H7 (cell line): ENCODE results near the gene BRINP1. TPM values are rescaled to one million over a fixed set of nuclear protein-coding genes. Genes with fewer than 3 reads are reported as not detected.

Experiments used
- DNase-seq: peaks from one replicate; pipeline ENCODE4 v3.0.0; 2012
- H3K27me3 ChIP-seq: 2 replicates; pipeline ENCODE4 v1.6.0; 2011; ENCODE audit warnings: mild to moderate bottlenecking, low read length; ENCODE audit not compliant: control insufficient read depth, insufficient read depth
- H3K36me3 ChIP-seq: replicated peaks from 2 replicates; pipeline ENCODE4 v1.5.1; 2011; ENCODE audit warnings: low read length; ENCODE audit not compliant: control insufficient read depth, insufficient read depth
- H3K4me3 ChIP-seq: 2 replicates; pipeline ENCODE4 v1.5.1; 2011; ENCODE audit warnings: low read depth, mild to moderate bottlenecking, control low read depth, low read length, moderate library complexity; ENCODE audit not compliant: insufficient read depth
- total RNA-seq: library from RNA; depleted of rRNA; stranded (reverse); fragments of >200 nt; shearing (Covaris generic); gene quantifications from 2 replicates; pipeline ENCODE4 v1.2.3, GENCODE V29; 2014; rRNA removed

BRINP1 gene, protein sequence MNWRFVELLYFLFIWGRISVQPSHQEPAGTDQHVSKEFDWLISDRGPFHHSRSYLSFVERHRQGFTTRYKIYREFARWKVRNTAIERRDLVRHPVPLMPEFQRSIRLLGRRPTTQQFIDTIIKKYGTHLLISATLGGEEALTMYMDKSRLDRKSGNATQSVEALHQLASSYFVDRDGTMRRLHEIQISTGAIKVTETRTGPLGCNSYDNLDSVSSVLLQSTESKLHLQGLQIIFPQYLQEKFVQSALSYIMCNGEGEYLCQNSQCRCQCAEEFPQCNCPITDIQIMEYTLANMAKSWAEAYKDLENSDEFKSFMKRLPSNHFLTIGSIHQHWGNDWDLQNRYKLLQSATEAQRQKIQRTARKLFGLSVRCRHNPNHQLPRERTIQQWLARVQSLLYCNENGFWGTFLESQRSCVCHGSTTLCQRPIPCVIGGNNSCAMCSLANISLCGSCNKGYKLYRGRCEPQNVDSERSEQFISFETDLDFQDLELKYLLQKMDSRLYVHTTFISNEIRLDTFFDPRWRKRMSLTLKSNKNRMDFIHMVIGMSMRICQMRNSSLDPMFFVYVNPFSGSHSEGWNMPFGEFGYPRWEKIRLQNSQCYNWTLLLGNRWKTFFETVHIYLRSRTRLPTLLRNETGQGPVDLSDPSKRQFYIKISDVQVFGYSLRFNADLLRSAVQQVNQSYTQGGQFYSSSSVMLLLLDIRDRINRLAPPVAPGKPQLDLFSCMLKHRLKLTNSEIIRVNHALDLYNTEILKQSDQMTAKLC
- total RNA-seq = 14.4 and 15.7 TPM in 2 replicates

GRCh38 chr9:119368681-119369581 is at the start of gene BRINP1:
Gene BRINP1 (minus strand): TSS chr9:119369435. CDS start chr9:119313355, 56,080 bp downstream.
- Histone ChIP-seq H3K27me3 (peaks cover 28% of the 10 kb centered on the region), H3K4me3 (peak within 1 kb of the TSS; percentile 94), H3K36me3 (no peaks in the 10 kb centered on the region)
- peak; percentile 92 for DNase-seq

DNA sequence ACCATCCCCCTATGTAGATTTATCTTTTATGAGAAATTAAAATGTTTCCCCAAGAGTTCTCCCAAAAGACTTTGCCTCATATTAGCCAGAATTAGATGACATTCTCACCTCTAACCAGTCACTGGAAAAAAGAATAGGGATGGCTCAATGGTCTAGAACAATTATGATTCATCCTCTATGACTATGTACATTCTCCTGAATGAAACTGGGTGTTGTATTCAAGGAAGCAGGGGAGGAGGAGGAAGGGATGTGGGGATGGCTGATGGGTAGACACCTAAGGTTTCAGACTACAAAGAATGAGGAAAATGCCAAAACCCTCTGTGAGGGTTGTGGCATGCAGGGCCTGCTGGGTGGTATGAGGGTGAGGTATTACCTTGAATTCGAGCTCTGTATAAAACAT is 49.5 kb upstream of the BRINP1 start:
- H3K36me3 ChIP-seq = no peaks in the 10 kb centered on the region
- no peak overlapping the region for H3K4me3 ChIP-seq
- no peaks in the 10 kb centered on the region for H3K27me3 ChIP-seq
- DNase-seq = no peak

DNA sequence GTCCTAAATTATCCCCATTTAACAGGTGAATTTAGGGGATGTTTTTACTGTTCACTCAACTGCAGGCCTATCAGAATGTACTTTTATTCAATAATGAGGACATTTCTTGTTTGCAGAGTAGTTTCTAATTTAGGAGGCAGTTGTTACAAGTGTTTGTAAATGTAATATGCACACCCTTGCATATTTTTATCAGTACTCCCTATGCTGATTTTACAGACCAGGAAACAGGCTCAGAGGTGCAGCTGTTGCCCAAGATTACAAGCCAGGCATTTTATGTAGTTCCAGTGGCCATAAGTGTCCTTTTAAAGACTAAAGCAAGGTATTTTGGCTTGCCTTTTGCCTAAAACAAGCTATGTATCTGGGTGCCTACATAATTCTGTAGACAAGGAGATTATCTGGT is 47.6 kb upstream of the BRINP1 start:
- Histone ChIP-seq H3K27me3 (no peaks in the 10 kb centered on the region), H3K4me3 (no peak overlapping the region), H3K36me3 (no peaks in the 10 kb centered on the region)
- no peak for DNase-seq

- peak; percentile 3 for DNase-seq
- H3K27me3 ChIP-seq = no peaks in the 10 kb centered on the region
Observed at GRCh38 chr9:119412399-119412798, 43.2 kb upstream of the BRINP1 start.

DNA sequence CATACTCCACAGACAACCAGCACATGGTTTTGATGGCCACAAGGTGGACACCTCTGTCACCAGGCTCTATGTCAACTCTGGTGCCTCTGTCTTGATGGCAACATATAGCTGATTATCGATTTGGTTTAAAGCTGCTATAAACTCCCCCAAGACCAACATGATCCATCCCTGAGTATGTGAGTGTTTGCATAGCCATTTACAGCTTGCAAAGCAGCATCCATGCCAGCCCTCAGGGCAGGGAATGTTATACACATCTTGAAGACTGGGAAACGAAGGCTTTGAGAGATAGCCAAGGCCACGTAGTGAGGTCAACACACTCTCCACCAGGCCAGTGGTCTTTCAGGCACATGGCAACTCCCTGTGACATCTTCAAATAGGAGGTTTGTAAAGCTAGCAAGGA is 40.3 kb upstream of the BRINP1 start:
- no peak for DNase-seq
- Histone ChIP-seq H3K27me3 (no peaks in the 10 kb centered on the region), H3K36me3 (no peaks in the 10 kb centered on the region), H3K4me3 (no peak overlapping the region)

More at GRCh38 chr9:119412399-119412798, 43.2 kb upstream of the BRINP1 start:
- Histone ChIP-seq H3K4me3 (no peak overlapping the region), H3K36me3 (no peaks in the 10 kb centered on the region)

DNA sequence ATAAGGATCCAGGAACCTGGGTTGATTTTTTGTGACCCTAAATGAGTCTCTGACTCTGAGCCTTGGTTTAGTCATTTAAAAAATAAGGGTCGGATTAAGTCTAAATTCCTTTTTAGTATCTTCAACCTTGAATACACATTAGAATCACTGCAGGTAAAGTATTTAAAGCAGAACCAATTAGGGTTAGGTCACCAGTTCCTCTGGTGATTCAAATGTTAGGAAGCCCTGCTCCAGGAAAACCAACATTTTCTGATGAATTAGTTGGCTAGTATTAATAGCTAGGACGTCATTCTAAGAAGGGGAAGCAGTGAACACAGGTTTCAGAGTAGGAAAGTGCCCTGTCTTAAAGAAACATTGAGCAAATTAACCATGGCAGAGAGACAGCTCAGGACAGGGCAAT is 31.4 kb upstream of the BRINP1 start:
- H3K36me3 ChIP-seq = no peaks in the 10 kb centered on the region
- no peak overlapping the region for H3K4me3 ChIP-seq
- DNase-seq = no peak
- no peaks in the 10 kb centered on the region for H3K27me3 ChIP-seq

GRCh38 chr9:119398350-119398749 is 29.1 kb upstream of the BRINP1 start:
- no peak for DNase-seq
- Histone ChIP-seq H3K27me3 (no peaks in the 10 kb centered on the region), H3K4me3 (no peak overlapping the region), H3K36me3 (no peaks in the 10 kb centered on the region)

DNA sequence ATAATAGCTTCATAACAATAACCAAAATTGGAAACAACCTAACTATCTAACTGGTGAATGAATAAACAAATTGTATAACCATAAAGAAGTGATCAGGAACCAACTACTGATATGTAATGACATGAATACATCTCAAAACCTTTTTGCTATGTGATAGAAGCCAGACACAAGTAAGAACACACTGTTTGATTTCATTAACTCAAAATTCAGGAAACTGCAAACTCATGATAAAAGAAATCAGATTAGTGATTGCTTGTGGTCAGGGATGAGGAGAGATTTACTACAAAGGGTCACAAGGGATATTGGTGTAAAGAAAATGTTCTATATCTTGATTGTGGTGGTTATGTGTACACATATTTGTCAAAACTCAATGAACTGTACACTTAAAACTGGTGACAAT is 22.6 kb upstream of the BRINP1 start:
- no peaks in the 10 kb centered on the region for H3K27me3 ChIP-seq
- H3K4me3 ChIP-seq = no peak overlapping the region
- no peaks in the 10 kb centered on the region for H3K36me3 ChIP-seq
- no peak for DNase-seq

- Histone ChIP-seq H3K27me3 (no peaks in the 10 kb centered on the region; the same call in 1 of the 2 replicates), H3K4me3 (no peak overlapping the region), H3K36me3 (no peaks in the 10 kb centered on the region)
- peak; percentile 37 for DNase-seq
Observed at GRCh38 chr9:119375892-119376291, 6.7 kb upstream of the BRINP1 start.

- H3K4me3 ChIP-seq = no peak overlapping the region
- H3K27me3 ChIP-seq = peaks cover 19% of the 10 kb centered on the region
- DNase-seq = no peak
- H3K36me3 ChIP-seq = no peaks in the 10 kb centered on the region
Observed at GRCh38 chr9:119372951-119373350, 3.7 kb upstream of the BRINP1 start.

- DNase-seq = peak; percentile 77
- no peaks in the 10 kb centered on the region for H3K36me3 ChIP-seq
- H3K27me3 ChIP-seq = peaks cover 28% of the 10 kb centered on the region
- H3K4me3 ChIP-seq = no peak overlapping the region
Observed at GRCh38 chr9:119370816-119371215, 1.6 kb upstream of the BRINP1 start.

DNA sequence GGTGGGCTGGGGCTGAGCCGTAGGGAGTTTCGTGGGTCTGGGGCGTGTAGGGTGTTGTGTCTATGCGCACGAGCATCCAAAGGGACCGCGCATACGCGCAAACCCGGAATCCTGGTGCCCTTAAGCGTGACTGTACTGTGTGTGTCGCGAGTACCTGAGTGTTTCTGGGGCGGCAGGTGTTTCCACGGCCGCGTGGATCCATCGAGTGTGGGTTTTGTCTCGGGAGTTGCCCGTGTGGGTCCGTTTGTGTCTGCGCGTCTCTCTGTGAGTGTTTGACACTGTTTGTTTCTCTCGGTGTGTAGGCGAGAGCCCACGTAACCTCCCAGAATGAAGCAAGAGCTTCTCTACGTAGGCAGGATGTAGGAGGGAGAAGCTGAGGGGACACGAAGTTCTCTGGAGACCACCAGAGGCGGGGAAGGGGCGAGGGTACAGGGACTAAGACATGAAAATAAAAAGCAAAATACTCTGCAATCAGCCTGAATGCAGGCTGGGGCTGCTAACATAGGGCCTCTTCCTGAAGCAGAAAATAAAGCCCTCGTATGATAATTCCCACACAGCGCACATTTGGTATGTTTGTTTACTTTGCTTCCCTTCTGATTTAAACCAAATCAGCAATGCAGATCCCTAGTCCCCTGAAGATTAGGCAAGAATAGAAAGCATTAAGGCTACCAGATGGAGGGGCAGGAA is 588 bp upstream of the BRINP1 start:
- Histone ChIP-seq H3K27me3 (peaks cover 28% of the 10 kb centered on the region), H3K4me3 (peak overlapping the region; percentile 94), H3K36me3 (no peaks in the 10 kb centered on the region)
- DNase-seq = no peak

GRCh38 chr9:119368179-119368578 is 1.1 kb downstream of the BRINP1 start:
- DNase-seq = no peak
- Histone ChIP-seq H3K27me3 (peaks cover 28% of the 10 kb centered on the region), H3K4me3 (peak overlapping the region; percentile 94), H3K36me3 (no peaks in the 10 kb centered on the region)

- peaks cover 28% of the 10 kb centered on the region for H3K27me3 ChIP-seq
- no peaks in the 10 kb centered on the region for H3K36me3 ChIP-seq
- DNase-seq = no peak
- H3K4me3 ChIP-seq = peak overlapping the region; percentile 94
Observed at GRCh38 chr9:119367683-119368075, 1.6 kb downstream of the BRINP1 start.
